Measurements from ENCODE around the gene ANKRD33B.

- TF ChIP-seq GATA3 (IDR thresholded peaks at IDR 0.05; ENCODE audit: low read depth, low read length) (no peak), GATA2 (IDR thresholded peaks at IDR 0.05; ENCODE audit: low read depth, low read length) (no peak)
Measured at GRCh38 chr5:10563110-10563944, 543 bp upstream of the ANKRD33B start.
